GM12873 (cell line): ENCODE measurements around the gene ZSCAN12.

Experiments
- CTCF ChIP-seq: IDR thresholded peaks from 2 replicates; pipeline ENCODE4 v1.5.1; 2012; ENCODE audit warnings: low read depth, mild to moderate bottlenecking, moderate library complexity, low read length, control low read depth; ENCODE audit not compliant: insufficient read depth; ENCODE audit errors: missing control alignments

ZSCAN12 gene

GRCh38 chr6:28429781-28430180, 30.2 kb upstream of the ZSCAN12 start:
- TF ChIP-seq CTCF: no peak

GRCh38 chr6:28425944-28426541, 26.5 kb upstream of the ZSCAN12 start:
- TF ChIP-seq CTCF: no peak

- TF ChIP-seq CTCF: no peak
These were observed 24.6 kb upstream of the ZSCAN12 start for GRCh38 chr6:28424163-28424562.

GRCh38 chr6:28423546-28423945, 24.0 kb upstream of the ZSCAN12 start:
- TF ChIP-seq CTCF: no peak

GRCh38 chr6:28413681-28414080, 14.1 kb upstream of the ZSCAN12 start:
- no peak for TF ChIP-seq CTCF

GRCh38 chr6:28410767-28411166, 11.2 kb upstream of the ZSCAN12 start:
- no peak for TF ChIP-seq CTCF

GRCh38 chr6:28408076-28408802, 8.7 kb upstream of the ZSCAN12 start:
- no peak for TF ChIP-seq CTCF
